ENCODE results near the gene GDF10. TPM values are rescaled to one million over a fixed set of nuclear protein-coding genes. Genes with fewer than 3 reads are reported as not detected.

GDF10 gene
- total and polyA plus RNA-seq, 2 donors (not counting 3 experiments of a cell fraction or from before 2014, with no cell fraction given) = not detected

GRCh38 chr10:47286591-47287315 lies 13.2 kb upstream of the GDF10 start:
- H3K9ac ChIP-seq (replicated peaks; ENCODE audit: extremely low read depth, insufficient read depth, low read length) = no peak overlapping the region
- H3K9me3 ChIP-seq (replicated peaks; ENCODE audit: control insufficient read depth, insufficient read depth, low read length) = no peaks in the 10 kb centered on the region
- H2AFZ ChIP-seq (ENCODE audit: low read depth, low read length) = no peak overlapping the region
- no peak overlapping the region for H3K4me3 ChIP-seq (replicated peaks in 1 of 3; ENCODE audit: insufficient read depth in 1 of 3, low read depth in 1 of 3, low read length in 3 of 3)
- dilution Hi-C loops (cut with MboI; ENCODE audit: extremely low pct_ligation_motif_present, low sequenced_read_pairs) (no loop called here), intact Hi-C loops (cut with micrococcal nuclease) (no loop called here)
- H3K36me3 ChIP-seq (ENCODE audit: control insufficient read depth in 2 of 2, extremely low read depth in 1 of 2, insufficient read depth in 2 of 2, low read length in 2 of 2) = no peaks in the 10 kb centered on the region
- H3K4me1 ChIP-seq (ENCODE audit: control insufficient read depth, extremely low read depth, insufficient read depth, low read length) = no peaks in the 10 kb centered on the region
- H3K27me3 ChIP-seq (ENCODE audit: control insufficient read depth in 2 of 2, insufficient read depth in 2 of 2, low read length in 2 of 2) = no peaks in the 10 kb centered on the region
- POLR2A ChIA-PET = no interaction called here
- no peaks in the 10 kb centered on the region for H3K79me2 ChIP-seq (ENCODE audit: control insufficient read depth, insufficient read depth, low read length)
- H3K27ac ChIP-seq (ENCODE audit: insufficient read depth, low read depth, low read length) = no peak overlapping the region
- no peaks in the 10 kb centered on the region for H4K20me1 ChIP-seq (replicated peaks; ENCODE audit: control insufficient read depth, extremely low read depth, insufficient read depth, low read length)
- no peaks in the 10 kb centered on the region for H3K9me1 ChIP-seq (replicated peaks; ENCODE audit: control insufficient read depth, extremely low read depth, insufficient read depth, low read length)
- CTCF ChIA-PET = no interaction called here
- FAIRE-seq (no peak), DNase-seq (ENCODE audit: low read depth, low spot score) (no peak)
- H3K4me2 ChIP-seq (ENCODE audit: insufficient read depth, low read length) = no peak overlapping the region
- BruUV-seq (replicated peaks) = no TSS peak
- no peak for TF ChIP-seq EZH2 (IDR thresholded peaks at IDR 0.05; ENCODE audit: borderline replicate concordance, low read depth, low read length, severe bottlenecking)
- TF ChIP-seq JUN (IDR thresholded peaks at IDR 0.05; ENCODE audit: borderline replicate concordance, insufficient read depth, insufficient read length, low read depth) = no peak
- TF ChIP-seq POLR2AphosphoS5 (IDR thresholded peaks at IDR 0.05; ENCODE audit: insufficient read depth, low read depth, low read length) = no peak
- TF ChIP-seq POLR2A (IDR thresholded peaks at IDR 0.05; ENCODE audit: low read depth, low read length) = no peak
- TF ChIP-seq FOS (IDR thresholded peaks at IDR 0.05; ENCODE audit: borderline replicate concordance, insufficient read depth, low read length) = no peak

GRCh38 chr10:47287365-47287802 lies 12.6 kb upstream of the GDF10 start:
- H3K9me3 ChIP-seq (replicated peaks; ENCODE audit: control insufficient read depth, insufficient read depth, low read length) = no peaks in the 10 kb centered on the region
- H3K9ac ChIP-seq (replicated peaks; ENCODE audit: extremely low read depth, insufficient read depth, low read length) = no peak overlapping the region
- no peak overlapping the region for H3K4me2 ChIP-seq (ENCODE audit: insufficient read depth, low read length)
- TF ChIP-seq CTCF (IDR thresholded peaks at IDR 0.05; ENCODE audit: extremely low read depth in 1 of 2, insufficient read depth in 1 of 2, low read depth in 1 of 2, low read length in 2 of 2) = no peak
- TF ChIP-seq EZH2 (IDR thresholded peaks at IDR 0.05; ENCODE audit: borderline replicate concordance, low read depth, low read length, severe bottlenecking) = no peak
- no peak for TF ChIP-seq POLR2A (IDR thresholded peaks at IDR 0.05; ENCODE audit: low read depth, low read length)
- no peak for TF ChIP-seq FOS (IDR thresholded peaks at IDR 0.05; ENCODE audit: borderline replicate concordance, insufficient read depth, low read length)
- no peak for TF ChIP-seq GATA2 (IDR thresholded peaks at IDR 0.05; ENCODE audit: insufficient read depth, insufficient read length, low read depth, low read length)
- TF ChIP-seq MYC (IDR thresholded peaks at IDR 0.05; ENCODE audit: low read depth, low read length) = no peak
- no peak for TF ChIP-seq POLR2AphosphoS5 (IDR thresholded peaks at IDR 0.05; ENCODE audit: insufficient read depth, low read depth, low read length)
- TF ChIP-seq MAX (IDR thresholded peaks at IDR 0.05; ENCODE audit: insufficient read depth, insufficient read length) = no peak
- no peaks in the 10 kb centered on the region for H3K4me1 ChIP-seq (ENCODE audit: control insufficient read depth, extremely low read depth, insufficient read depth, low read length)
- intact Hi-C loops (cut with micrococcal nuclease) (no loop called here), dilution Hi-C loops (cut with MboI; ENCODE audit: extremely low pct_ligation_motif_present, low sequenced_read_pairs) (no loop called here)
- H3K79me2 ChIP-seq (ENCODE audit: control insufficient read depth, insufficient read depth, low read length) = no peaks in the 10 kb centered on the region
- H3K4me3 ChIP-seq (replicated peaks in 1 of 3; ENCODE audit: insufficient read depth in 1 of 3, low read depth in 1 of 3, low read length in 3 of 3) = no peak overlapping the region
- no peaks in the 10 kb centered on the region for H3K27me3 ChIP-seq (ENCODE audit: control insufficient read depth in 2 of 2, insufficient read depth in 2 of 2, low read length in 2 of 2)
- no peaks in the 10 kb centered on the region for H3K36me3 ChIP-seq (ENCODE audit: control insufficient read depth in 2 of 2, extremely low read depth in 1 of 2, insufficient read depth in 2 of 2, low read length in 2 of 2)
- no peak overlapping the region for H3K27ac ChIP-seq (ENCODE audit: insufficient read depth, low read depth, low read length)
- H3K9me1 ChIP-seq (replicated peaks; ENCODE audit: control insufficient read depth, extremely low read depth, insufficient read depth, low read length) = no peaks in the 10 kb centered on the region
- no peaks in the 10 kb centered on the region for H4K20me1 ChIP-seq (replicated peaks; ENCODE audit: control insufficient read depth, extremely low read depth, insufficient read depth, low read length)
- no peak overlapping the region for H2AFZ ChIP-seq (ENCODE audit: low read depth, low read length)
- ChIA-PET POLR2A (no interaction called here), CTCF (no interaction called here)
- DNase-seq (ENCODE audit: low read depth, low spot score) (no peak), FAIRE-seq (no peak)
- BruUV-seq (replicated peaks) = no TSS peak
